H1 (cell line): ENCODE results near the gene RPTOR. TPM values are rescaled to one million over a fixed set of nuclear protein-coding genes. Genes with fewer than 3 reads are reported as not detected.

Source experiments
- RNF2 ChIP-seq: fragments of 200-900, 300-1000 bp; sonication (generic); IDR thresholded peaks from 2 replicates; pipeline ENCODE4 v1.7.1; 2016; ENCODE audit warnings: borderline replicate concordance, low read depth, mild to moderate bottlenecking, antibody characterized with exemption, low read length; ENCODE audit not compliant: poor library complexity, severe bottlenecking; ENCODE audit errors: missing control alignments
- polyA plus RNA-seq, 7 experiments: library from polyadenylated mRNA; depleted of rRNA in 3 of 7; stranded (reverse) in 5 of 7; unstranded in 2 of 7; fragments of >200 nt in 5 of 7; fragments of 200-250 nt in 2 of 7; gene quantifications; 1 replicate in 5 of 7; 2 replicates in 1 of 7; 4 replicates in 1 of 7; pipeline versions ENCODE4 v1.2.1 to v1.2.3, GENCODE V29; 2011 to 2013; ENCODE audit warnings: missing spikeins in 2 of 7, mixed read lengths in 2 of 7
- total RNA-seq: library from RNA; stranded (reverse); fragmentation: NEBNext Ultra II Directional; extraction: Animal tissue kit (Norgen Biotek cat#: 25700); gene quantifications from 2 replicates; pipeline ENCODE4 v1.2.1, GENCODE V29; 2021

The RPTOR gene
- total and polyA plus RNA-seq, 2 of the 8 experiments (the other 6 are each of a cell fraction or from before 2014, with no cell fraction given), result 6.9 to 28.7 TPM

- TF ChIP-seq RNF2, result no peak
- TF ChIP-seq, all 59 proteins: peak for 0
These were observed 416.3 kb downstream of the RPTOR start (continued) for GRCh38 chr17:80960797-80961452.
